ENCODE measurements around the gene PIGM.

GRCh38 chr1:159979257-159979656 lies 52.5 kb downstream of the PIGM start:
- TF ChIP-seq CTCF (conservative IDR thresholded peaks at IDR 0.05) (no peak), ZFX (IDR thresholded peaks at IDR 0.05) (no peak)

Data from C4-2B (cell line).